GM19467 (cell line): ENCODE data around the gene SBF1.

ENCODE experiments used
- ATAC-seq: cut with Tn5 transposase; IDR thresholded peaks from one replicate; pipeline ENCODE4 v1.9.1; 2021; ENCODE audit warnings: mild to moderate bottlenecking, moderate library complexity; ENCODE audit not compliant: unreplicated experiment

Gene SBF1

DNA sequence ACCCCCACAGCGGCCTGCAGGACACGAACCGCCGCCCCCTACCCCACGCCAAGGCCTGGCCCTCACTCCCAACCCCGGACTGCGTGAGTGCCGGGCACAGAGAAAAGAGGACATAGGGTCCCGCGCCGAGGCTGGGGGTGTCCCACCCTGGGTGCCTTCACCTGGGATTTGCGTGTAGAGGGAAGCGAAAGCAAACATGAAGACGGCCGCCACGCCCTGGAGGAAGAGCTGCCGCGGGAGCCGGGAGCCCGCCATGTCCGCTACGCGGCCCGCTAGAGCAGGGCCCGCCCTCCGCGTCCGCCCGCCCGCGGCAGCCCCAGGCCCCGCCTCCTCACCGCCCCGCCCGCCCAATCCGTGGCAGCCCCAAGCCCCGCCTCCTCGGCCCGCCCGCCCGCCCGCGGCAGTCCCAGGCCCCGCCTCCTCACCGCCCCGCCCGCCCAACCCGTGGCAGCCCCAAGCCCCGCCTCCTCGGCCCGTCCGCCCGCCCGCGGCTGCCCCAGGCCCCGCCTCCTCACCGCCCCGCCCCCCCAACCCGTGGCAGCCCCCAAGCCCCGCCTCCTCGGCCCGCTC is 32.7 kb upstream of the SBF1 start, which contains the start of gene LMF2:
TSS of gene LMF2 (minus strand) at position 282 of the 570 bp plus-strand sequence. CDS start at position 255, 27 bp downstream.
- peak; percentile 40 for ATAC-seq

DNA sequence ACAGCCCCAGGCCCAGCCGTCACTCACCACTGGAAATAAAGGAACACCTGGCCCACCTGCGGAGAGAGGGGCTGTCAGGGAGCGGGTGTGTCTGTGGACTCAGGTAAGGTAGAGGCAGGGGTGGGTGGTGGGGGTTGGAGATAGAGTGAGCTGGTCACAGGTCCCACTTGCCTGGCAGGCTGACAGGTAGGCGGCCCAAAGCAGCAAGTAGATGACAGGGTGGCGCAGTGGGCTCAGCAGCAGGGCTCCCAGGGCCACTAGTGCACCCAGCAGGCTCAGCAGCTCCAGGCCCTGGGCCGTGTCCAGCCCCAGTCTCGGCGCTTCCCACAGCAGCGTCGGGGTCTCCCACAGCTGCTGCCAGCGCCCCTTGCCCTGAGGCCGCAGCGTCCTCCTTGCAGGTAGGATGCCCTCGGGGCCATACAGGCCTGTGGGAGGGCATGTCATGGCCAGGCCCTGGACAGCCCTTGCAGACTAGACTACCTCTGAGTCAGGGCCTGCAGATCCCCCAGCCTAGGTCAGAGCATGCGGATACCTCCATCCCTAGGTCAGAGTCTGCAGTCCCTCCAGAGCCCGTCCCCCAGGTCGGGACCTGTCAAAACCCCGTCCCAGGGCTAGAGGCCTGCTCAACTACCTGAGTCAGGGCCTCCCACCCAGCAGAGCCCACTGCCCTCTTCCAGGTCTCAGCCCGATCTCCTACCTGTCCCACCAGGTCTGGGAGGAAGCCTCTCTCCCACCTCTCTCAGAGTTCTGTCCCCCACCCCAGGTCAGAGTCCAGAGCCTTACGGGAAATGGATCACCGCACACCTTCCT is 32.0 kb upstream of the SBF1 start:
- no peak for ATAC-seq

DNA sequence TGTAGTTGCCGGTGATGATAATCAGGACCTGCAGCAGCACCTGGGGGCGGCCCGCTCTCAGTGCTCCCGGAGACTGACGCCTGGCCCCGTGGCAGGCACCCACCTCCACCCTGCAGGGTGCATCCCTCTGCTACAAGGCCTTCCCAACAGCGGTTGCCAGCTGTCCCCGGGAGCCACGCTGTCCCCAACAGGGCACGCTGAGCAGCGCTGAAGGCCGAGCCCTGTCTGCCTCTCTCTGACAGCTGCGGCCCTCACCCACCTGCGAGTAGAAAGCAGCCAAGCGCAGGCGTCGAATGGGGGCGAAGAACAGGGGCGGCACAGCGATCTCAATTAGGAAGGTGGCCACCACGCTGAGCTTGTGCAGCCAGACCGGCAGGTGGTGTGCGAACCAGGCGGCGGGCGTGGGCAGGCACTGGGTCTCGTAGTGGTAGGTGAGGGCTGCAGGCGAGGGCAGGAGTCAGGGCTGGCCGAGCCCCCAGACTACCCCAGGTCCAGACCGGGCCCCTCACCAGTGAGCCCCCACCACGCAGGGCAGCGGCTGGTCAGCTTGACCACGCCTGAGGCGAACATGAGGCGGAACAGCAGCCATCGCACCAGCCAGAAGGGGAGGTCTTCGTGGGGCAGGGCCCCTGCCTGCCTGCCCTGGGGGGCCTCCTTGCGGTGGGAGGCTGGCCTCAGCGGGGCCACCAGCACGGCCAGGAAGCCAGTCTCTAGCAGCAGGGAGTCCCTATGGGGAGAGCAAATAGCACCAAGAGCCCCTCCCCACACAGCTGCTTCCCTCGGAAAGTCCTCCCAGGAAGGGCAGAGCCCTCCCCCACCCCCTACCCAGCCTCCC is 31.2 kb upstream of the SBF1 start:
- no peak for ATAC-seq

DNA sequence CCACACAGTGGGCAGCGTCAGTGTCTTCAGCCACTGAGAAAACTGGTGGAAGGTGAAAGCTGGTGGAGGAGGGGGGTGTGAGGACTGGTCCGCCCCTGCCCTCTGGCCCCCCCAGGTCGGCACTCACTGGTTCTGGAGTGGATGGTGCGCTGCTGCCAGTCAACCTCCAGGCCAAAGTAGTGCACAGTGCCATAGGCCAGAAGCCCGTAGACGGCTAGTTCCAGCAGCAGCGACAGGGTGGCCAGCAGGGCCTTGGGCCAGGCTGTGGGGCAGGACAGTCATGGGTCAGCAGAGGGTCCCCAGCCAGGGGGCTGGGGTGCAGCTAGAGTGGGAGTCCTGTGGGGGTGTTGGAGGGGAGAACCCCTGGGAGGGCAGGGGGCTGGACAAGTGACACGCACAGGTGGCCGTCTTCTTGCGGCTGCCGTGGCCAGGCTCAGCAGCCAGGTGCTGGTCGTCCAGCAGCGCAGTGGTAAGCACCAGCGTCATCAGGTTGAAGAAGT is 30.5 kb upstream of the SBF1 start:
- ATAC-seq: no peak

- no peak for ATAC-seq
Observed at GRCh38 chr22:50504369-50505211, 29.8 kb upstream of the SBF1 start.

DNA sequence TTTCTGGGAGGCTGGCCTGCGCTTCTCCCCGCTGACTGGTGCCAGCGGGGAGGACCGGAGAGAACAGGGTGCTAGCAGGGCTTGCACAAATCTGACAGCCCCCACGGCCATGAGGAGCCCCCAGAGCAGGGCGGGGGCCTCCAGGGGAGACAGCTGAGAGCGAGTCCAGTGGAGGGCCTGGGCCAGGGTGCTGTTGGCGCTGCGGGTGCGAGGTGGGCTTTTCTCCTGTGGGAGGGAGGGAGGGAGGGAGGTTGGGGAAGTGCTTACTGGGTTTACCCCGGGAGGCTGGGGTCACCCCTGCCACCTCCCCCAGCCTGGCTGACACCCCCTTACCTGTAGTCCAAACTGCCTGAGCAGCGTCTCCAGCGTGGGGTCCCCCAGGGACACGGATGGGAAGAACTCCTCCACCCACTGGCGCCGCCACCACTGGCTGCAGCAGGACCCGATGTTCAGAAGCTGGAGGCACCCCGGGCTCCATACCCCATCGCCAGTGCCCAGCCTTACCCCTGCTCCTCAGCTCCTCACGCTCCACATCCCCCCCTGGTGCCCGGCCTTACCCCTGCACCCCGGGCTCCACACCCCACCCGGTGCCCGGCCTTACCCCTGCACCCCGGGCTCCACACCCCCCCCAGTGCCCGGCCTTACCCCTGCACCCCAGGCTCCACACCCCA is 28.8 kb upstream of the SBF1 start:
- no peak for ATAC-seq

DNA sequence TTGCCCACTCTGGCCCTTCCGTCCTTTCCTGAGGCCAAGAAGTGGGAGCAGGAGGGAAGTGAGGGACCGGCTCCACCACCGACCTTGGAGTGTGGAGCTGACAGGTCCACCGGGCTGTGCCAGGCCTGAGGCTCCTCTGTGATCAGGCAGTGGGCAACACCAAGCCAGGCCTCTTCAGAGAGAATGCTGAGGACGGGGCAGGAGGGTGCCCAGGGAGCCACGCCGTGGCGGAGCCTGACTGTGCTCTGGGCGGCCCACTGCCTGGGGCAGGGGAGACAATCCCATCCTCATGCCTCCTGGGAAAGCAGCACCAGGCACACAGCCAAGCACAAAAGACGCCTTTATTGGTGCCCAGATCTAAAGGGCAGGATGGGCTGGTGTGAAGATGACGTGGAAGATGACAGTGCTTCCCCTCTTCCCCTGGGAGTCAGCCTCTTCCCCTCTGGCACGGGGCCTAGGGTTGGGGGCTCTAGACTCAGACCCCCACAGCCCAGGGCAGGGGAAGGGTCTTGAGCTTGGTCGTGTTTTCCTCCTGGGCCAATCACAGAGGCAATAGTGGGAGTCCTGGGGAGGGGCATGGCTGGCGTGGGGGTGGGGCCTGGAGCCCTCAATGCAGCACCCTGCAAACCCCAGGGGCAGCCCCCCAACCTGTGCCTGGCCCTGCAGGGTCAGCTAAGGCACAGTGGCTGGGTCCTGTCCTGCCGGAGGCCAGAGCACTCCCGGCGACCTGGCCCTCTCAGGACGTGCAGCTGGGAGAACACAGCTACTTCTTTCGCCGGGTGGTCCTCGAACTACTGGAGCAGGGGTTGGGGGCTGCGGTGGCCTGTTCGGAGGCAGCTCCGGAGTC is 28.0 kb upstream of the SBF1 start:
- no peak for ATAC-seq

DNA sequence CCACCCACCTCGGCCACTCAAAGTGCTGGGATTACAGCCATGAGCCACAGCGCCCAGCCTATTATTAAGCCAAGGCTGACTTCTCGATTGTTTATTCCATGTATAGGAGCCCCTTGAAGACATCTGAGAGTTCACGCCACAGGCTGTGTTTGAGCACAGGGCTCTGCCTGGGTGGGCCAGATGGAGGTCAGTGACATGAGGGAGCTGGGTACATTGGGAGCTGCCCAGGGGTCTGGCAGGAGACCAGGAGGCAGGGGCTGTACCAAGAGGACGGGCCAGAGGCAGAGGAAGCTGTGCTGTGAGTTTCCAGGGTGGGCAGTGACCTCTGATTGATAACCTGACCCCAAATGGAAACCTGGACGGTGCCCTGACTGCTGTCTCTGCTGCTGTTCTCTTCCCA is 27.3 kb upstream of the SBF1 start:
- ATAC-seq: no peak

- no peak for ATAC-seq
Observed at GRCh38 chr22:50500452-50500851, 25.6 kb upstream of the SBF1 start.

- no peak for ATAC-seq
Observed at GRCh38 chr22:50498322-50498890, 23.6 kb upstream of the SBF1 start.

GRCh38 chr22:50497093-50497492 is 22.3 kb upstream of the SBF1 start:
- no peak for ATAC-seq

DNA sequence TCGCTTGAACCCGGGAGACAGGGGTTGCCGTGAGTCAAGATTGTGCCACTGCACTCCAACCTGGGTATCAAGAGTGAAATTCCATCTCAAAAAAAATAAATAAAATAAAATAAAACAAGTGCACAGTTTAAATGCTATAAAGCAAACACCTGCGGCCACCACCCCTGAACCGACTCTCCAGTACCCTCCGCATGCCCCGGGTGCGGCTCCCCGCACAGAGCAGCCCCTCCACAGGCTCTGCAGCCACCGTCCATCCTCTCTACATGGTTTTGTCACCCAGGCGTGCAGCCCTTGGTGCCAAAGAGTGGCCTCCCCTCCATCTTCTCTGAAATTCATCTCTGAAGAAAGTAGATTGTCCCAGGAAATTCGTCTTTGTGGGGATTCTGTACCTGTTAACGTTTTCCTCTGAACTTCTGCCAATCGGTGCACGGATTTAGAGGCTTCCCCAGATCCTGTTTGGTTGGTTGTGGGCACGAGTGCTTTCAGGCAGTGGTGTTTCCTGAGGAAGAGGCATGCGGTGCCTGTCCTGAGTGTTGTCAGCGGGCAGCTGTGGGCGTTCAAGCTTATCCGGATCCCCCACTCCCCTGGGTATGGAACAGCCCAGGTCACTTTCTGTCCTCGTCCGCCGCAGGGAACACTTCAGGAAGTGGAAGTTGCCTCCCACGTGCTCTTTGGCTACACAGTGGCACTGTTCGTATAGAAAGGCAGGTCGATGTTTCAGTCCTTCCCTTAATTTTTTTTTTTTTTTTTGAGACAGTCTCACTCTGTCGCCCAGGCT is 15.9 kb upstream of the SBF1 start:
- ATAC-seq: no peak

DNA sequence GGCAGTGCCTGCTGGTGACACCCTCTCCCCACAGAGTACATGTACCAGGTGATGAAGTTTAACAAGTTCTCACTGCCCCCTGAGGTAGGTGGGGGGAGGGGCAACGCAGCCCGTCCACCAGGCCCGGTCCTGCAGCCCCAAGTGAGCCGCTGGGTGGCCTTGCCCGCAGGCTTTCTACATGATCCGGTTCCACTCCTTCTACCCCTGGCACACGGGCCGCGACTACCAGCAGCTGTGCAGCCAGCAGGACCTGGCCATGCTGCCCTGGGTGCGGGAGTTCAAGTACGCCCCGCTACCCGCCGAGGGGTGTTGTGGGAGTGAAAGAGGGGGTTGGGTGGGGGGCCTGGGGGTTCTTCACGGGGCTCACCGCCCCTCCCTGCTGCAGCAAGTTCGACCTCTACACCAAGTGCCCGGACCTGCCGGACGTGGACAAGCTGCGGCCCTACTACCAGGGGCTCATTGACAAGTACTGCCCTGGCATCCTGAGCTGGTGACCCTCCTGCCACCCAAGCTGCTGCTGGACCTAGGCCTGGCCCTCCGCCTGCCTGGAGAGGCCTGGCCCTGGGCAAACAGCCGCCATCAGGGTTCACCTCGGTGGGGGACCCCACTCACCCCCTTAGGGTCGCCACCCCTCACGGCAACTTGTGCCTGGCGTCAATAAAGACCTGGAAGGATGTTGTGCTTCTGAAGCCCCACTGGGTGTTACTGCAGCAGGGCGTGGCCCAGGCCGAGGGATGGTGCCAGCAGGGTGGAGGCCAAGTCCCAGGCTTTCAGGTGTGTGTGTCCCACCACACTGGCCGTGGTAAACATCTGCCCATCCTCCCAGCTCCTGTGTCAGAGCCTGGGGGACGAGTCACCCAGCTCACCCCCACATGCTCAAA is 14.8 kb upstream of the SBF1 start:
- ATAC-seq: no peak

DNA sequence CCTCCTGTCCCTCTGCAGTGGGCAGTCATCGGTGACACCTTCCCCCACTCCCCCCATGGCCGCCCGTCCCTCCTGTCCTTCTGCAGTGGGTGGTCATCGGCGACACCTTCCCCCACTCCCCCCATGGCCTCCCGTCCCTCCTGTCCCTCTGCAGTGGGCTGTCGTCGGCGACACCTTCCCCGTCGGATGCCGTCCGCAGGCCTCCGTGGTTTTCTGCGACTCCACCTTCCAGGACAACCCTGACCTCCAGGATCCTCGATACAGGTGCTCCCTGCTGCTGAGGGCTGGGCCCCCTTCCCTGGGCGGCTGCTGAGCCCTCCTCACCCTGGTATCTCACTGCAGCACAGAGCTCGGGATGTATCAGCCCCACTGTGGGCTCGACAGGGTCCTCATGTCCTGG is 14.1 kb upstream of the SBF1 start:
- ATAC-seq: no peak

GRCh38 chr22:50488006-50488677 is 13.3 kb upstream of the SBF1 start:
- no peak for ATAC-seq

GRCh38 chr22:50487290-50488005 is 12.6 kb upstream of the SBF1 start:
- ATAC-seq: no peak
